ENCODE data around the gene NRSN1.

DNA sequence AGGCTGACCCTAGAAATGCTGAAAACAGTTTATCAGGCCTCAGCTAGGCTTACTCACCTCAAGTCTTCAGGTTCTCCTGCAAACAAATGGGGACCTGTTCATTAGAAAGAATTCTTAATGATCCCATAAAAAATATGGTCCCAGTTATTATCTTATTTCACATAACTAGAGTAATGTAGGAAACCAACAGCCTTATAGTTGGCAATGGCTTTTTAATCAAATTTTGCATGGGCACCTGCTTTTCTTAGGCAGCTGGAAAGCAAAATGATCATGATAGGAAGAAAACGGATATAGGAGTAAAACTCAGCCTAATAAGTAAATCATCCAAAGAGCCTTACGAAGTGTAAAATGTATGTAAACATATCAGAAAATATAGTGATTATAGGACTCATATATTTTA lies 1.3 kb downstream of the NRSN1 start:
- no peak for TF ChIP-seq ZBTB21 (CRISPR knock-in tag; IDR thresholded peaks at IDR 0.05)
- TF ChIP-seq POLR2A (IDR thresholded peaks at IDR 0.05; ENCODE audit: insufficient read depth in 1 of 2, low read depth in 2 of 2, low read length in 2 of 2), result no peak
- TF ChIP-seq ZNF75D (CRISPR knock-in tag; IDR thresholded peaks at IDR 0.05; ENCODE audit: borderline replicate concordance), result no peak
- no peak for TF ChIP-seq NR2F6 (IDR thresholded peaks at IDR 0.05)
- no peak for TF ChIP-seq NR2F6 (CRISPR knock-in tag; IDR thresholded peaks at IDR 0.05)
- TF ChIP-seq ZNF30 (CRISPR knock-in tag; IDR thresholded peaks at IDR 0.05), result no peak
- TF ChIP-seq RFX5 (IDR thresholded peaks at IDR 0.05; ENCODE audit: low read depth, low read length), result no peak
- TF ChIP-seq, protein P1, sequence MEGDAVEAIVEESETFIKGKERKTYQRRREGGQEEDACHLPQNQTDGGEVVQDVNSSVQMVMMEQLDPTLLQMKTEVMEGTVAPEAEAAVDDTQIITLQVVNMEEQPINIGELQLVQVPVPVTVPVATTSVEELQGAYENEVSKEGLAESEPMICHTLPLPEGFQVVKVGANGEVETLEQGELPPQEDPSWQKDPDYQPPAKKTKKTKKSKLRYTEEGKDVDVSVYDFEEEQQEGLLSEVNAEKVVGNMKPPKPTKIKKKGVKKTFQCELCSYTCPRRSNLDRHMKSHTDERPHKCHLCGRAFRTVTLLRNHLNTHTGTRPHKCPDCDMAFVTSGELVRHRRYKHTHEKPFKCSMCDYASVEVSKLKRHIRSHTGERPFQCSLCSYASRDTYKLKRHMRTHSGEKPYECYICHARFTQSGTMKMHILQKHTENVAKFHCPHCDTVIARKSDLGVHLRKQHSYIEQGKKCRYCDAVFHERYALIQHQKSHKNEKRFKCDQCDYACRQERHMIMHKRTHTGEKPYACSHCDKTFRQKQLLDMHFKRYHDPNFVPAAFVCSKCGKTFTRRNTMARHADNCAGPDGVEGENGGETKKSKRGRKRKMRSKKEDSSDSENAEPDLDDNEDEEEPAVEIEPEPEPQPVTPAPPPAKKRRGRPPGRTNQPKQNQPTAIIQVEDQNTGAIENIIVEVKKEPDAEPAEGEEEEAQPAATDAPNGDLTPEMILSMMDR (CRISPR knock-in tag; IDR thresholded peaks at IDR 0.05), result no peak
- TF ChIP-seq EZH2 (conservative IDR thresholded peaks at IDR 0.05; ENCODE audit: low read depth, low read length), result no peak
- no peak for TF ChIP-seq HMG20A (CRISPR knock-in tag; IDR thresholded peaks at IDR 0.05; ENCODE audit: borderline replicate concordance)
- TF ChIP-seq, protein P2, sequence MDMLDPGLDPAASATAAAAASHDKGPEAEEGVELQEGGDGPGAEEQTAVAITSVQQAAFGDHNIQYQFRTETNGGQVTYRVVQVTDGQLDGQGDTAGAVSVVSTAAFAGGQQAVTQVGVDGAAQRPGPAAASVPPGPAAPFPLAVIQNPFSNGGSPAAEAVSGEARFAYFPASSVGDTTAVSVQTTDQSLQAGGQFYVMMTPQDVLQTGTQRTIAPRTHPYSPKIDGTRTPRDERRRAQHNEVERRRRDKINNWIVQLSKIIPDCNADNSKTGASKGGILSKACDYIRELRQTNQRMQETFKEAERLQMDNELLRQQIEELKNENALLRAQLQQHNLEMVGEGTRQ (IDR thresholded peaks at IDR 0.05; ENCODE audit: low read depth, low read length), result no peak
- TF ChIP-seq, protein P2 (CRISPR knock-in tag; IDR thresholded peaks at IDR 0.05; ENCODE audit: borderline replicate concordance), result no peak
- TF ChIP-seq ESRRA (CRISPR knock-in tag; IDR thresholded peaks at IDR 0.05; ENCODE audit: low read depth), result no peak
- TF ChIP-seq, protein P3, sequence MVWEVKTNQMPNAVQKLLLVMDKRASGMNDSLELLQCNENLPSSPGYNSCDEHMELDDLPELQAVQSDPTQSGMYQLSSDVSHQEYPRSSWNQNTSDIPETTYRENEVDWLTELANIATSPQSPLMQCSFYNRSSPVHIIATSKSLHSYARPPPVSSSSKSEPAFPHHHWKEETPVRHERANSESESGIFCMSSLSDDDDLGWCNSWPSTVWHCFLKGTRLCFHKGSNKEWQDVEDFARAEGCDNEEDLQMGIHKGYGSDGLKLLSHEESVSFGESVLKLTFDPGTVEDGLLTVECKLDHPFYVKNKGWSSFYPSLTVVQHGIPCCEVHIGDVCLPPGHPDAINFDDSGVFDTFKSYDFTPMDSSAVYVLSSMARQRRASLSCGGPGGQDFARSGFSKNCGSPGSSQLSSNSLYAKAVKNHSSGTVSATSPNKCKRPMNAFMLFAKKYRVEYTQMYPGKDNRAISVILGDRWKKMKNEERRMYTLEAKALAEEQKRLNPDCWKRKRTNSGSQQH (CRISPR knock-in tag; IDR thresholded peaks at IDR 0.05; ENCODE audit: low read depth), result no peak
- no peak for TF ChIP-seq MXD4 (CRISPR knock-in tag; IDR thresholded peaks at IDR 0.05)
